B cell (primary cell): ENCODE data around the gene TCF7L1.

Experiments used
- EZH2 ChIP-seq: IDR thresholded peaks from 2 replicates; pipeline ENCODE4 v1.6.1; 2012; ENCODE audit warnings: borderline replicate concordance, low read depth, mild to moderate bottlenecking, moderate library complexity, low read length; ENCODE audit not compliant: insufficient read depth, poor library complexity, severe bottlenecking
- TF ChIP-seq, protein P1 (sequence below): fragments of 200-600 bp; IDR thresholded peaks from one replicate; pipeline ENCODE4 v1.8.0; 2022; ENCODE audit warnings: antibody characterized with exemption, mild to moderate bottlenecking

DNA sequence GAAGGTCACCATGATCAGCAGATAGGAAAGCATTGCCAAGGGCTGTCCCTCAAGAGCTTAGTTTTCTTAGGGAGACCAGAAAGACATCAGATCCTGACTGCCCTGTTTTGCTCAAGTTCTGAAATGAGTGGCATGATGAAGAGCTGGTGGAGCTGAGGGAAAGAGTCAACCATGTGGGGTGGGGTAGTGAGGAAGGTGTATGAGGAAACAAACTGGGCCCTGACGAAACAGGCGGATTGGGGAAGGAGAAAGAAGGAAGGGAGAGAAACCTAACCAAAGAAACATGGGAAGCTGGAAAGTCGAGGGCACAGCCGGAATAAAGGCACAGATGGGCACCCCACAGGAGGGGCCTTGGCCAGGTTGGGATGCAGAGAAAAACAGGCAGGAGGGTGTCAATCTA, 186.6 kb downstream of the TCF7L1 start:
- TF ChIP-seq, protein P1, sequence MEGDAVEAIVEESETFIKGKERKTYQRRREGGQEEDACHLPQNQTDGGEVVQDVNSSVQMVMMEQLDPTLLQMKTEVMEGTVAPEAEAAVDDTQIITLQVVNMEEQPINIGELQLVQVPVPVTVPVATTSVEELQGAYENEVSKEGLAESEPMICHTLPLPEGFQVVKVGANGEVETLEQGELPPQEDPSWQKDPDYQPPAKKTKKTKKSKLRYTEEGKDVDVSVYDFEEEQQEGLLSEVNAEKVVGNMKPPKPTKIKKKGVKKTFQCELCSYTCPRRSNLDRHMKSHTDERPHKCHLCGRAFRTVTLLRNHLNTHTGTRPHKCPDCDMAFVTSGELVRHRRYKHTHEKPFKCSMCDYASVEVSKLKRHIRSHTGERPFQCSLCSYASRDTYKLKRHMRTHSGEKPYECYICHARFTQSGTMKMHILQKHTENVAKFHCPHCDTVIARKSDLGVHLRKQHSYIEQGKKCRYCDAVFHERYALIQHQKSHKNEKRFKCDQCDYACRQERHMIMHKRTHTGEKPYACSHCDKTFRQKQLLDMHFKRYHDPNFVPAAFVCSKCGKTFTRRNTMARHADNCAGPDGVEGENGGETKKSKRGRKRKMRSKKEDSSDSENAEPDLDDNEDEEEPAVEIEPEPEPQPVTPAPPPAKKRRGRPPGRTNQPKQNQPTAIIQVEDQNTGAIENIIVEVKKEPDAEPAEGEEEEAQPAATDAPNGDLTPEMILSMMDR: no peak
- no peak for TF ChIP-seq EZH2
